ENCODE measurements around the gene ALPL.

GRCh38 chr1:21613072-21613867 lies 104.0 kb downstream of the ALPL start:
- TF ChIP-seq POLR2A (IDR thresholded peaks at IDR 0.05; ENCODE audit: low read depth, low read length) (no peak), RCOR1 (IDR thresholded peaks at IDR 0.05; ENCODE audit: insufficient replicate concordance, low read length) (no peak)

Measured in IMR-90 (cell line).